ENCODE results near the gene C9orf85. TPM values are rescaled to one million over a fixed set of nuclear protein-coding genes. Genes with fewer than 3 reads are reported as not detected.

Gene C9orf85
- total RNA-seq, 1 donor: 16.4 TPM

- no peak for TF ChIP-seq CTCF (IDR thresholded peaks at IDR 0.05; ENCODE audit: insufficient read depth, low read depth, low read length)
These were observed 70.5 kb downstream of the C9orf85 start for GRCh38 chr9:71981944-71982343.

GRCh38 chr9:71984403-71984802 is 73.0 kb downstream of the C9orf85 start:
- no peak overlapping the region for H3K4me3 ChIP-seq (ENCODE audit: low read depth, low read length)
- DNase-seq (ENCODE audit: low read depth): peak; percentile 49
- TF ChIP-seq CTCF (IDR thresholded peaks at IDR 0.05; ENCODE audit: insufficient read depth, low read depth, low read length): no peak

More at GRCh38 chr9:71981944-71982343, 70.5 kb downstream of the C9orf85 start:
- no peak overlapping the region for H3K4me3 ChIP-seq (ENCODE audit: low read depth, low read length)
- DNase-seq (ENCODE audit: low read depth): no peak

- DNase-seq (ENCODE audit: low read depth): peak; percentile 40
- no peak overlapping the region for H3K4me3 ChIP-seq (ENCODE audit: low read depth, low read length)
- TF ChIP-seq CTCF (IDR thresholded peaks at IDR 0.05; ENCODE audit: insufficient read depth, low read depth, low read length): no peak
These were observed 73.4 kb downstream of the C9orf85 start for GRCh38 chr9:71984831-71985281.

- no peak overlapping the region for H3K4me3 ChIP-seq (ENCODE audit: low read depth, low read length)
- no peak for DNase-seq (ENCODE audit: low read depth)
- peak; percentile 10 for TF ChIP-seq CTCF (IDR thresholded peaks at IDR 0.05; ENCODE audit: insufficient read depth, low read depth, low read length)
These were observed 74.0 kb downstream of the C9orf85 start for GRCh38 chr9:71985297-71985911.

- H3K4me3 ChIP-seq (ENCODE audit: low read depth, low read length): no peak overlapping the region
- DNase-seq (ENCODE audit: low read depth): no peak
- TF ChIP-seq CTCF (IDR thresholded peaks at IDR 0.05; ENCODE audit: insufficient read depth, low read depth, low read length): no peak
These were observed 75.5 kb downstream of the C9orf85 start for GRCh38 chr9:71986900-71987299.

GRCh38 chr9:71987471-71988371 is 76.3 kb downstream of the C9orf85 start:
- no peak overlapping the region for H3K4me3 ChIP-seq (ENCODE audit: low read depth, low read length)
- no peak for TF ChIP-seq CTCF (IDR thresholded peaks at IDR 0.05; ENCODE audit: insufficient read depth, low read depth, low read length)
- DNase-seq (ENCODE audit: low read depth): peak; percentile 46

Data from fibroblast of villous mesenchyme (primary cell).